DND-41 (cell line): Measurements from ENCODE around the gene NEK4.

Experiments
- CTCF ChIP-seq: IDR thresholded peaks from 2 replicates; pipeline ENCODE4 v1.5.1; 2012; ENCODE audit warnings: borderline replicate concordance, low read length, moderate library complexity, mild to moderate bottlenecking; ENCODE audit not compliant: poor library complexity, severe bottlenecking; ENCODE audit errors: extremely low read depth
- EZH2 ChIP-seq: IDR thresholded peaks from 3 replicates; pipeline ENCODE4 v1.6.1; 2012; ENCODE audit warnings: borderline replicate concordance, low read depth, mild to moderate bottlenecking, moderate library complexity, low read length, inconsistent platforms; ENCODE audit not compliant: severe bottlenecking

- no peak for TF ChIP-seq CTCF
- TF ChIP-seq EZH2 = no peak
Observed at GRCh38 chr3:52743721-52744120, 27.0 kb downstream of the NEK4 start.
